Endothelial cell (in vitro differentiated cells): ENCODE measurements around the gene TBL1X. TPM values are rescaled to one million over a fixed set of nuclear protein-coding genes. Genes with fewer than 3 reads are reported as not detected.

ENCODE experiments used
- DNase-seq: peaks from one replicate; pipeline ENCODE4 v3.0.0; 2021; ENCODE audit warnings: low spot score
- H3K27ac Mint-ChIP-seq: one replicate; pipeline ENCODE4 v1.8.0; 2021; ENCODE audit warnings: mixed read lengths, inconsistent platforms; ENCODE audit not compliant: unreplicated experiment
- H3K27me3 Mint-ChIP-seq: one replicate; pipeline ENCODE4 v1.8.0; 2021; ENCODE audit warnings: mild to moderate bottlenecking, moderate library complexity, mixed read lengths, inconsistent platforms; ENCODE audit not compliant: unreplicated experiment
- H3K36me3 Mint-ChIP-seq: one replicate; pipeline ENCODE4 v1.8.0; 2021; ENCODE audit warnings: mild to moderate bottlenecking, low read depth, mixed read lengths, inconsistent platforms; ENCODE audit not compliant: unreplicated experiment
- H3K4me1 Mint-ChIP-seq: one replicate; pipeline ENCODE4 v1.8.0; 2021; ENCODE audit warnings: mild to moderate bottlenecking, mixed read lengths, inconsistent platforms; ENCODE audit not compliant: unreplicated experiment
- H3K4me3 Mint-ChIP-seq: one replicate; pipeline ENCODE4 v1.8.0; 2021; ENCODE audit warnings: mild to moderate bottlenecking, mixed read lengths, inconsistent platforms; ENCODE audit not compliant: unreplicated experiment
- H3K9me3 Mint-ChIP-seq: one replicate; pipeline ENCODE4 v1.8.0; 2021; ENCODE audit warnings: mixed read lengths, inconsistent platforms; ENCODE audit not compliant: unreplicated experiment
- CTCF ChIP-seq: fragments of 200-600 bp; sonication (generic); IDR thresholded peaks from one replicate; pipeline ENCODE4 v1.5.0; 2021; ENCODE audit warnings: antibody characterized with exemption; ENCODE audit not compliant: unreplicated experiment
- long read RNA-seq: library from polyadenylated mRNA; unstranded; transcript quantifications from one replicate; pipeline ENCODE4 v2.0.0, GENCODE V29; 2020; ENCODE audit not compliant: unreplicated experiment
- total RNA-seq: library from RNA; stranded (reverse); fragmentation: NEBNext Ultra II Directional; extraction: Animal tissue kit (Norgen Biotek cat#: 25700); gene quantifications from one replicate; pipeline ENCODE4 v1.2.1, GENCODE V29; 2021; ENCODE audit not compliant: unreplicated experiment

TBL1X gene
- total RNA-seq: 19.4 TPM
- long read RNA-seq, partial matches to known transcripts: 2 of 2 reads
- long read RNA-seq, other reads (novel, unspliced or antisense): 0 of 2 reads

GRCh38 chrX:9464435-9465371 lies at the start of gene TBL1X:
Gene TBL1X, plus strand, starts transcription at chrX:9465058. Its CDS starts 188,529 bp downstream, at chrX:9653587.
- peak within 1 kb of the TSS; percentile 81 for H3K4me3 Mint-ChIP-seq
- no peaks in the 10 kb centered on the region for H3K27me3 Mint-ChIP-seq
- DNase-seq: peak; percentile 39
- no peaks in the 10 kb centered on the region for H3K36me3 Mint-ChIP-seq
- H3K9me3 Mint-ChIP-seq: no peaks in the 10 kb centered on the region
- H3K27ac Mint-ChIP-seq: no peak within 1 kb of the TSS
- no peak for TF ChIP-seq CTCF
- H3K4me1 Mint-ChIP-seq: peaks cover 13% of the 10 kb centered on the region

DNA sequence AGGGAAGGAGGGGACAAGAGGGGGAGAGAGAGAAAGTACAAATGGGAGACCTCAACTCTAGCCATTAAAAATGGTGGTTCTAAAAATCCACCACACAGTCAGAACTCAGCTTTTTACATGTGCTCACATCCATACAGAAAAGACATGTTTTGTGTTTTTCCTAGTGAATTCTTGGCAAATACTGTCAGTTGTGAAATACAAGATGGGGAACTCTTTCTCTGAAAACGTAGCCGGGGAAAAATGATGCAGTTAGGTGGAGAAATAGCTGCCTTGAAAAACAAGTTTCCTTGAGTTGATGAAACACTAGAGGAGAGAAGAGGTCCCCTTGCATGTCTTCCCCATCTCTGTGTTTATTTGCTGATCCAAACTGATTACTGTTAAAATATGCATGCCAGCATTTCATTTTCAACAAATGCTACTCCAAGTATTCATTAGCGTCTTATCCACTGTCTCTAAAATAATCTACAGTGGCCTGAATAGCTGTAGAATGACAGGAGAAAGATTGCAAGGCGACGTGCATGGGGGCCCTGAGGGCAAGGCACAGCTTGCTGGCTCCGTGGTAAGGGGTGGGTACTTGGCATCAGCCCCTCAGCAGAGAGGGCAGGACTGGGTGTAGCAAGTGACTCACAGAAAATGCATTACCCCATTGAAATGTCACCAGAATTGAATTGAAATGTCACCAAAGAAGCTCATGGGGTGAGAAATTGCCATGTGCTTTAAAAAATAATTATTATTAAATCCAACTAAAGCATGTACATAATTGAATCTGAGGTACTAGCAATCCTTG lies 48.1 kb upstream of the TBL1X start:
- H3K4me3 Mint-ChIP-seq: no peak overlapping the region
- H3K4me1 Mint-ChIP-seq: peaks cover 13% of the 10 kb centered on the region
- TF ChIP-seq CTCF: no peak
- H3K27ac Mint-ChIP-seq: no peak overlapping the region
- no peak for DNase-seq
- H3K36me3 Mint-ChIP-seq: peaks cover under 1% of the 10 kb centered on the region
- peaks cover under 1% of the 10 kb centered on the region for H3K9me3 Mint-ChIP-seq
- H3K27me3 Mint-ChIP-seq: peaks cover 2% of the 10 kb centered on the region

DNA sequence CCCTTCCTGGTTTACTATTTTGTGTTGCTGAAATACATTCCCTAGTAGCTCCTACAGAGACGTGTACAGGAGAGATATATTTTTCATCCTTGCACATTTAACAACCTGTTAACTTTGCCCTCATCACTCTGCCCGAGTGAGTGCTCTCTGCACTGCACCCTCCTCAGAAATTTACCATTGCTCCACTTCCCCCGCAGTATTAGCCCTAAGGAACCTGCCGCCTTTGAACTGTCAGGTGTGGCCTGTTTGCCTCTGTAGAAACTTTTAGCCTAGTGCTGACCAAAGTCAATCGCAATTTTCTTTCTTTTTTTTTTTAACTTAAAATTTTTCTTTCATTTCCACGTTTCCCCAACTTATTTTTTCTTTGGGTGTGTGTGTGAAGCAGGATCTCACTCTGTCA lies 46.6 kb upstream of the TBL1X start:
- no peak for TF ChIP-seq CTCF
- DNase-seq: no peak
- peaks cover 13% of the 10 kb centered on the region for H3K4me1 Mint-ChIP-seq
- H3K27me3 Mint-ChIP-seq: peaks cover 2% of the 10 kb centered on the region
- no peaks in the 10 kb centered on the region for H3K9me3 Mint-ChIP-seq
- H3K4me3 Mint-ChIP-seq: no peak overlapping the region
- no peaks in the 10 kb centered on the region for H3K36me3 Mint-ChIP-seq
- H3K27ac Mint-ChIP-seq: no peak overlapping the region

GRCh38 chrX:9420275-9421265 lies 44.3 kb upstream of the TBL1X start:
- H3K27me3 Mint-ChIP-seq: peaks cover 2% of the 10 kb centered on the region
- DNase-seq: no peak
- no peak for TF ChIP-seq CTCF
- H3K27ac Mint-ChIP-seq: peak overlapping the region; percentile 26
- no peak overlapping the region for H3K4me3 Mint-ChIP-seq
- no peaks in the 10 kb centered on the region for H3K9me3 Mint-ChIP-seq
- H3K4me1 Mint-ChIP-seq: peaks cover 13% of the 10 kb centered on the region
- H3K36me3 Mint-ChIP-seq: no peaks in the 10 kb centered on the region
